GM18517 (cell line): Measurements from ENCODE around the gene MGAT5.
A peak's percentile ranks its signal among the peaks of the same experiment; 100 is the strongest.

ENCODE experiments used
- ATAC-seq: cut with Tn5 transposase; IDR thresholded peaks from one replicate; pipeline ENCODE4 v1.9.1; 2021; ENCODE audit warnings: mild to moderate bottlenecking, moderate library complexity; ENCODE audit not compliant: unreplicated experiment

MGAT5 gene

GRCh38 chr2:134253117-134253704 is 661 bp upstream of the MGAT5 start:
- ATAC-seq = peak; percentile 77

GRCh38 chr2:134254824-134255223 is 952 bp downstream of the MGAT5 start:
- no peak for ATAC-seq

- ATAC-seq = no peak
These were observed 3.1 kb downstream of the MGAT5 start for GRCh38 chr2:134256956-134257355.

- no peak for ATAC-seq
These were observed 3.6 kb downstream of the MGAT5 start for GRCh38 chr2:134257509-134257908.

GRCh38 chr2:134257965-134258683 is 4.3 kb downstream of the MGAT5 start:
- no peak for ATAC-seq

- no peak for ATAC-seq
These were observed 5.0 kb downstream of the MGAT5 start for GRCh38 chr2:134258684-134259388.

GRCh38 chr2:134259571-134259970 is 5.7 kb downstream of the MGAT5 start:
- no peak for ATAC-seq

- no peak for ATAC-seq
These were observed 6.1 kb downstream of the MGAT5 start for GRCh38 chr2:134259994-134260393.

GRCh38 chr2:134260713-134261112 is 6.8 kb downstream of the MGAT5 start:
- no peak for ATAC-seq

- peak; percentile 77 for ATAC-seq
These were observed 7.7 kb downstream of the MGAT5 start for GRCh38 chr2:134261398-134262131.

- peak; percentile 36 for ATAC-seq
These were observed 8.8 kb downstream of the MGAT5 start for GRCh38 chr2:134262684-134263083.

- ATAC-seq = no peak
These were observed 14.4 kb downstream of the MGAT5 start for GRCh38 chr2:134268265-134268664.

- ATAC-seq = no peak
These were observed 15.4 kb downstream of the MGAT5 start for GRCh38 chr2:134269230-134269629.

GRCh38 chr2:134269972-134270735 is 16.3 kb downstream of the MGAT5 start:
- ATAC-seq = no peak

- no peak for ATAC-seq
These were observed 17.9 kb downstream of the MGAT5 start for GRCh38 chr2:134271758-134272157.

GRCh38 chr2:134272806-134273205 is 18.9 kb downstream of the MGAT5 start:
- ATAC-seq = no peak

- no peak for ATAC-seq
These were observed 19.5 kb downstream of the MGAT5 start for GRCh38 chr2:134273256-134273983.

GRCh38 chr2:134274121-134274520 is 20.2 kb downstream of the MGAT5 start:
- no peak for ATAC-seq

- peak; percentile 98 for ATAC-seq
These were observed 21.4 kb downstream of the MGAT5 start for GRCh38 chr2:134275058-134275862.
